Stomach (tissue), 4 donors: Measurements from ENCODE around the gene SOHLH2.

Source experiments
- CTCF ChIP-seq, 7 experiments: fragments of 450-650 bp in 4 of 7; fragments of 200-600 bp in 3 of 7; sonication (generic) in 3 of 7; IDR thresholded peaks; one replicate each; pipeline ENCODE4 v1.5.1; 2016 to 2019; ENCODE audit warnings: antibody characterized with exemption in 7 of 7, control low read depth in 2 of 7, mild to moderate bottlenecking in 1 of 7
- POLR2A ChIP-seq, 4 donors: fragments of 450-650 bp; IDR thresholded peaks; one replicate each; pipeline ENCODE4 v1.6.1; 2016; ENCODE audit warnings: antibody characterized with exemption in 4 of 4, control low read depth in 2 of 4, mild to moderate bottlenecking in 1 of 4, moderate library complexity in 1 of 4

- no peak for TF ChIP-seq CTCF (IDR thresholded peaks at IDR 0.05)
- no peak for TF ChIP-seq POLR2A (IDR thresholded peaks at IDR 0.05)
Observed at GRCh38 chr13:36173571-36174322, 40.6 kb downstream of the SOHLH2 start.
